ENCODE measurements around the gene PDCD1. TPM values are rescaled to one million over a fixed set of nuclear protein-coding genes. Genes with fewer than 3 reads are reported as not detected.

The PDCD1 gene
- total RNA-seq, 3 donors from 2014 or later (not counting 1 experiment from before 2014, with no cell fraction given): 0.45 TPM; not detected in 2

DNA sequence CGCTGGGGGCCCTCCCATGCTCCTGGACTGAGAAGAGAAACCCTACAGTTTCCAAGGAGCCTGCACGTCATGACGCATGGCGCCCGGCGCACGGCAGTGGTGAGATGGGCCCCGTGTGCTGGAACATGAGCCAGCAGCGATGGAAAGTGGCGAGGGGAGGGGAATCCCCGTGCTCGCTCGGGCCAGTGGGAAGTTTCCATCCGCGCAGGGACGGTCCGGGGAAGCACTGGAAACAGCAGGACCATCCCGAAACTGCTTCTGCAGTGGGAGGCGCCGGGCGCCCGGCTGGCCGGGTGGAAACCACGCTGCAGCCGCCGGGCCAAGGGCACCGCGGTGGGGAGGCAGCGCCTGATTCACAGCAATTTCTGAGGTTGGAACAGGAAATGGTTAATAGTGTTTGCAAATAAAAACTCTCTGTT lies 4.9 kb upstream of the PDCD1 start:
- H3K27ac Mint-ChIP-seq: peak overlapping the region in 1 of 2 donors; percentile 51
- peaks cover 87% of the 10 kb centered on the region for H3K4me1 ChIP-seq (ENCODE audit: control insufficient read depth, insufficient read depth, low read length)
- TF ChIP-seq CTCF (IDR thresholded peaks at IDR 0.05): no peak
- peak overlapping the region; percentile 76 for H3K4me3 Mint-ChIP-seq
- H3K36me3 ChIP-seq (ENCODE audit: control insufficient read depth, insufficient read depth, low read length): no peaks in the 10 kb centered on the region
- no peak overlapping the region for H3K27ac ChIP-seq (ENCODE audit: low read length)
- 6% methylated on average over 29 of the region's 29 CpGs for WGBS (ENCODE audit: insufficient coverage)
- H3K9me3 ChIP-seq (ENCODE audit: control insufficient read depth, insufficient read depth, low read length): no peaks in the 10 kb centered on the region
- no peaks in the 10 kb centered on the region for H3K9me3 Mint-ChIP-seq
- H3K36me3 Mint-ChIP-seq: no peaks in the 10 kb centered on the region
- intact Hi-C loops (cut with micrococcal nuclease): no loop called here
- H3K4me3 ChIP-seq (ENCODE audit: low read length): no peak overlapping the region
- peak in 2 of 3 donors; percentile 37 for ATAC-seq
- DNase-seq: peak in 1 of 2 donors; percentile 71
- H3K27me3 ChIP-seq (ENCODE audit: control insufficient read depth, insufficient read depth, low read length): peaks cover 19% of the 10 kb centered on the region
- peaks cover 34 to 71% of the 10 kb centered on the region in 2 donors for H3K4me1 Mint-ChIP-seq
- H3K27me3 Mint-ChIP-seq (ENCODE audit: low read depth in 2 of 2): peaks cover 0 to 37% of the 10 kb centered on the region in 2 donors

GRCh38 chr2:241862775-241863535 lies 4.3 kb upstream of the PDCD1 start:
- Histone ChIP-seq H3K4me1 (ENCODE audit: control insufficient read depth, insufficient read depth, low read length) (peaks cover 84% of the 10 kb centered on the region), H3K36me3 (ENCODE audit: control insufficient read depth, insufficient read depth, low read length) (no peaks in the 10 kb centered on the region), H3K9me3 (ENCODE audit: control insufficient read depth, insufficient read depth, low read length) (no peaks in the 10 kb centered on the region), H3K27me3 (ENCODE audit: control insufficient read depth, insufficient read depth, low read length) (peaks cover 19% of the 10 kb centered on the region), H3K4me3 (ENCODE audit: low read length) (no peak overlapping the region), H3K27ac (ENCODE audit: low read length) (no peak overlapping the region)
- Mint-ChIP-seq H3K4me1 (peaks cover 29 to 65% of the 10 kb centered on the region in 2 donors), H3K36me3 (no peaks in the 10 kb centered on the region), H3K4me3 (peak overlapping the region; percentile 76), H3K27me3 (ENCODE audit: low read depth in 2 of 2) (peaks cover 0 to 37% of the 10 kb centered on the region in 2 donors), H3K27ac (peak overlapping the region in 1 of 2 donors; percentile 51), H3K9me3 (no peaks in the 10 kb centered on the region)
- no peak for ATAC-seq
- no peak for DNase-seq
- no peak for TF ChIP-seq CTCF (IDR thresholded peaks at IDR 0.05)
- WGBS (ENCODE audit: insufficient coverage): 80% methylated on average over 22 of the region's 22 CpGs
- intact Hi-C loops (cut with micrococcal nuclease): no loop called here

DNA sequence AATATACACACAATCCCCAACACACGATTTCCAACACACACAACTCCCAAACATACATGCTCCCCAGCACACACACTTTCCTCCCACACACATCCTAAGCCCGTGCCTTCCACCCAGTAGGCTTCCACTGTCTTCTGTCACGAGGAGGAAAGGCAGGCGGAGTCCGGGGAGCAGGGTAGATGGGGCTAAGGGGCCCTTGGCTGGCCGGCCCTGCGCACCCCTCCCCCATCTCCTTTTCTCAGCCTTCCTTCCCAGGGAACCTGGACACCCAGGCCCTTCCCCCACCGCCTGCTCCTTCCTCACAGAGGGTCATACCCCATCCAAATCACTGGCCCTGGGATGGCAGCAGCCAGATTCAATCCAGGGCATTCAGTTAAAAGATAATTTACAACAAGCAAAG lies 3.4 kb upstream of the PDCD1 start:
- Mint-ChIP-seq H3K4me3 (no peak overlapping the region), H3K27me3 (ENCODE audit: low read depth in 2 of 2) (peaks cover 0 to 37% of the 10 kb centered on the region in 2 donors), H3K9me3 (no peaks in the 10 kb centered on the region), H3K4me1 (peaks cover 29 to 57% of the 10 kb centered on the region in 2 donors), H3K36me3 (no peaks in the 10 kb centered on the region), H3K27ac (peak overlapping the region in 1 of 2 donors; percentile 2)
- no peak overlapping the region for H3K27ac ChIP-seq (ENCODE audit: low read length)
- no peak overlapping the region for H3K4me3 ChIP-seq (ENCODE audit: low read length)
- TF ChIP-seq CTCF (IDR thresholded peaks at IDR 0.05): no peak
- intact Hi-C loops (cut with micrococcal nuclease): no loop called here
- ATAC-seq: no peak
- 93% methylated on average over 8 of the region's 8 CpGs for WGBS (ENCODE audit: insufficient coverage)
- DNase-seq: no peak
- H3K9me3 ChIP-seq (ENCODE audit: control insufficient read depth, insufficient read depth, low read length): no peaks in the 10 kb centered on the region
- peaks cover 19% of the 10 kb centered on the region for H3K27me3 ChIP-seq (ENCODE audit: control insufficient read depth, insufficient read depth, low read length)
- no peaks in the 10 kb centered on the region for H3K36me3 ChIP-seq (ENCODE audit: control insufficient read depth, insufficient read depth, low read length)
- peaks cover 75% of the 10 kb centered on the region for H3K4me1 ChIP-seq (ENCODE audit: control insufficient read depth, insufficient read depth, low read length)
